ENCODE data around the gene MMRN1.
A peak's percentile ranks its signal among the peaks of the same experiment; 100 is the strongest.

MMRN1 gene

DNA sequence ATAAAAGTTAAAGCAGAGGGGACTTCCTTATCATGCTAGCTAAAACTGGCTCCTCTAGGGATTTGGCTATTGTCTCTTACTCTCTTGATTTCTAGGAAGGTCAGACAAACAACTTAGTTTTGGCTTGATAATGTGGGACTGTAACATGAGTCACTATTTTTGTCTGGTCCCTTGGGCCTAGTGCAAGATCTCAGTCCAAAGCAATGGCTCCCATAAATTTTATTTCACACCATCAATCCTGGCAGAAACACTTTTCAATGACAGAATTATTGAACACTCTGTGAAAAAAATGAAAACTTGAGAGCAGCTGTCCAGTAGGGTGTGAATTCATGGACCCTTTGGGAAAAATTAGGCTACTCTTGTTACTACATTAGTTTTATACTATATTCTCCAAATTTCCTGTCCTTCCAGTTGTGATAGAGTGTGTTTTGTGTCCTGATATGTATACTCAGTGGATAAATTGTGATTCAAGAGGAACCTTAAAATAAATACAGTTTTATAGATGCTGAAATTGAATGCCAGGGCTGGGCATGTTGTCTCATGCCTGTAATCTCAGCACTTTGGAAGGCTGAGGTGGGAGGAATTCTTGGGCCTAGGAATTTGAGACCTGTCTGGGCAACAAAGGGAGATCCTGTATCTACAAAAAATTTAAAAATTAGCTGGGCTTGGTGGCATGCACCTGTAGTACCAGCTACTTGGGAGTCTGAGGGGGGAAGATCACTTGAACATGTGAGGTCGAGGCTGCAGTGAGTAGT, 46.9 kb upstream of the MMRN1 start:
- H3K4me3 ChIP-seq (ENCODE audit: low read depth, low read length): no peak overlapping the region
- ChIA-PET CTCF (no interaction called here), POLR2A (no interaction called here)
- H3K4me1 ChIP-seq (ENCODE audit: control insufficient read depth, insufficient read depth, low read length): peaks cover 4% of the 10 kb centered on the region; the same call in 1 of the 2 replicates
- no peaks in the 10 kb centered on the region for H3K9me3 ChIP-seq (ENCODE audit: control insufficient read depth, insufficient read depth, low read depth, low read length)
- H3K27ac ChIP-seq (ENCODE audit: extremely low read depth, low read depth, low read length): peak overlapping the region; percentile 77
- no peaks in the 10 kb centered on the region for H3K36me3 ChIP-seq (ENCODE audit: control insufficient read depth in 2 of 2, insufficient read depth in 1 of 2, low read length in 2 of 2)
- TF ChIP-seq ZNF311 (tag by site-specific recombination; IDR thresholded peaks at IDR 0.05; ENCODE audit: borderline replicate concordance) (no peak), IKZF3 (tag by site-specific recombination; IDR thresholded peaks at IDR 0.05) (peak; percentile 71), ZNF10 (tag by site-specific recombination; IDR thresholded peaks at IDR 0.05) (no peak), ZNF776 (tag by site-specific recombination; IDR thresholded peaks at IDR 0.05; ENCODE audit: borderline replicate concordance) (no peak), ZBTB1 (tag by site-specific recombination; IDR thresholded peaks at IDR 0.05) (peak; percentile 71; the same call in 1 of the 2 replicates), SETDB1 (IDR thresholded peaks at IDR 0.05; ENCODE audit: insufficient read length, low read length) (no peak), MZF1 (tag by site-specific recombination; IDR thresholded peaks at IDR 0.05; ENCODE audit: borderline replicate concordance) (peak; percentile 65; the same call in 1 of the 2 replicates), ZNF394 (tag by site-specific recombination; IDR thresholded peaks at IDR 0.05; ENCODE audit: borderline replicate concordance) (no peak; the same call in 1 of the 2 replicates), GLI4 (tag by site-specific recombination; IDR thresholded peaks at IDR 0.05) (no peak), ZBTB7A (tag by site-specific recombination; IDR thresholded peaks at IDR 0.05; ENCODE audit: low read depth) (no peak), CTCF (tag by site-specific recombination; IDR thresholded peaks at IDR 0.05) (no peak), WT1 (tag by site-specific recombination; IDR thresholded peaks at IDR 0.05) (0 out of 2 replicates have a peak, but pooled peaks have one; percentile 19), ZNF404 (tag by site-specific recombination; IDR thresholded peaks at IDR 0.05) (no peak), ZNF623 (tag by site-specific recombination; IDR thresholded peaks at IDR 0.05) (no peak), ZEB2 (tag by site-specific recombination; IDR thresholded peaks at IDR 0.05) (peak; percentile 83), KLF8 (tag by site-specific recombination; IDR thresholded peaks at IDR 0.05) (0 out of 2 replicates have a peak, but pooled peaks have one; percentile 29), ZNF626 (tag by site-specific recombination; IDR thresholded peaks at IDR 0.05) (no peak), ZNF837 (tag by site-specific recombination; IDR thresholded peaks at IDR 0.05) (no peak), ZNF555 (tag by site-specific recombination; conservative IDR thresholded peaks at IDR 0.05) (no peak), ZNF521 (tag by site-specific recombination; IDR thresholded peaks at IDR 0.05) (no peak), ZNF214 (tag by site-specific recombination; IDR thresholded peaks at IDR 0.05; ENCODE audit: borderline replicate concordance) (no peak), ZNF140 (tag by site-specific recombination; IDR thresholded peaks at IDR 0.05) (no peak), TCF7L2 (IDR thresholded peaks at IDR 0.05; ENCODE audit: borderline replicate concordance, low read depth, low read length) (peak; percentile 92), ZNF416 (tag by site-specific recombination; IDR thresholded peaks at IDR 0.05) (no peak), BCL11B (tag by site-specific recombination; IDR thresholded peaks at IDR 0.05; ENCODE audit: low read depth) (no peak), ZNF701 (tag by site-specific recombination; IDR thresholded peaks at IDR 0.05) (no peak), PBX3 (CRISPR knock-in tag; IDR thresholded peaks at IDR 0.05) (no peak), ZNF114 (tag by site-specific recombination; IDR thresholded peaks at IDR 0.05) (no peak)
- TF ChIP-seq, protein P1, sequence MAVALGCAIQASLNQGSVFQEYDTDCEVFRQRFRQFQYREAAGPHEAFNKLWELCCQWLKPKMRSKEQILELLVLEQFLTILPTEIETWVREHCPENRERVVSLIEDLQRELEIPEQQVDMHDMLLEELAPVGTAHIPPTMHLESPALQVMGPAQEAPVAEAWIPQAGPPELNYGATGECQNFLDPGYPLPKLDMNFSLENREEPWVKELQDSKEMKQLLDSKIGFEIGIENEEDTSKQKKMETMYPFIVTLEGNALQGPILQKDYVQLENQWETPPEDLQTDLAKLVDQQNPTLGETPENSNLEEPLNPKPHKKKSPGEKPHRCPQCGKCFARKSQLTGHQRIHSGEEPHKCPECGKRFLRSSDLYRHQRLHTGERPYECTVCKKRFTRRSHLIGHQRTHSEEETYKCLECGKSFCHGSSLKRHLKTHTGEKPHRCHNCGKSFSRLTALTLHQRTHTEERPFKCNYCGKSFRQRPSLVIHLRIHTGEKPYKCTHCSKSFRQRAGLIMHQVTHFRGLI (tag by site-specific recombination; IDR thresholded peaks at IDR 0.05): peak; percentile 21; the same call in 1 of the 2 replicates
- TF ChIP-seq, protein P2, sequence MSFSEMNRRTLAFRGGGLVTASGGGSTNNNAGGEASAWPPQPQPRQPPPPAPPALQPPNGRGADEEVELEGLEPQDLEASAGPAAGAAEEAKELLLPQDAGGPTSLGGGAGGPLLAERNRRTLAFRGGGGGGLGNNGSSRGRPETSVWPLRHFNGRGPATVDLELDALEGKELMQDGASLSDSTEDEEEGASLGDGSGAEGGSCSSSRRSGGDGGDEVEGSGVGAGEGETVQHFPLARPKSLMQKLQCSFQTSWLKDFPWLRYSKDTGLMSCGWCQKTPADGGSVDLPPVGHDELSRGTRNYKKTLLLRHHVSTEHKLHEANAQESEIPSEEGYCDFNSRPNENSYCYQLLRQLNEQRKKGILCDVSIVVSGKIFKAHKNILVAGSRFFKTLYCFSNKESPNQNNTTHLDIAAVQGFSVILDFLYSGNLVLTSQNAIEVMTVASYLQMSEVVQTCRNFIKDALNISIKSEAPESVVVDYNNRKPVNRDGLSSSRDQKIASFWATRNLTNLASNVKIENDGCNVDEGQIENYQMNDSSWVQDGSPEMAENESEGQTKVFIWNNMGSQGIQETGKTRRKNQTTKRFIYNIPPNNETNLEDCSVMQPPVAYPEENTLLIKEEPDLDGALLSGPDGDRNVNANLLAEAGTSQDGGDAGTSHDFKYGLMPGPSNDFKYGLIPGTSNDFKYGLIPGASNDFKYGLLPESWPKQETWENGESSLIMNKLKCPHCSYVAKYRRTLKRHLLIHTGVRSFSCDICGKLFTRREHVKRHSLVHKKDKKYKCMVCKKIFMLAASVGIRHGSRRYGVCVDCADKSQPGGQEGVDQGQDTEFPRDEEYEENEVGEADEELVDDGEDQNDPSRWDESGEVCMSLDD (tag by site-specific recombination; IDR thresholded peaks at IDR 0.05): no peak
- TF ChIP-seq, protein P3, sequence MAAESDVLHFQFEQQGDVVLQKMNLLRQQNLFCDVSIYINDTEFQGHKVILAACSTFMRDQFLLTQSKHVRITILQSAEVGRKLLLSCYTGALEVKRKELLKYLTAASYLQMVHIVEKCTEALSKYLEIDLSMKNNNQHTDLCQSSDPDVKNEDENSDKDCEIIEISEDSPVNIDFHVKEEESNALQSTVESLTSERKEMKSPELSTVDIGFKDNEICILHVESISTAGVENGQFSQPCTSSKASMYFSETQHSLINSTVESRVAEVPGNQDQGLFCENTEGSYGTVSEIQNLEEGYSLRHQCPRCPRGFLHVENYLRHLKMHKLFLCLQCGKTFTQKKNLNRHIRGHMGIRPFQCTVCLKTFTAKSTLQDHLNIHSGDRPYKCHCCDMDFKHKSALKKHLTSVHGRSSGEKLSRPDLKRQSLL (tag by site-specific recombination; IDR thresholded peaks at IDR 0.05): no peak
